Chondrocyte (in vitro differentiated cells): ENCODE measurements around the gene TGFBR1. TPM values are rescaled to one million over a fixed set of nuclear protein-coding genes. Genes with fewer than 3 reads are reported as not detected.

Experiments used
- DNase-seq: peaks from one replicate; pipeline ENCODE4 v3.0.0; 2021; ENCODE audit warnings: mixed read lengths, low spot score
- H3K27ac Mint-ChIP-seq: one replicate; pipeline ENCODE4 v1.8.0; 2021; ENCODE audit warnings: mild to moderate bottlenecking, moderate library complexity, mixed read lengths; ENCODE audit not compliant: unreplicated experiment
- H3K27me3 Mint-ChIP-seq: 2 replicates; pipeline ENCODE4 v1.8.0; 2021; ENCODE audit warnings: low read depth, mixed read lengths
- H3K36me3 Mint-ChIP-seq: 2 replicates; pipeline ENCODE4 v1.8.0; 2021; ENCODE audit warnings: low read depth, mixed read lengths
- H3K4me1 Mint-ChIP-seq: 2 replicates; pipeline ENCODE4 v1.8.0; 2021; ENCODE audit warnings: low read depth, mild to moderate bottlenecking, mixed read lengths
- H3K4me3 Mint-ChIP-seq: one replicate; pipeline ENCODE4 v1.8.0; 2021; ENCODE audit warnings: mild to moderate bottlenecking, moderate library complexity, mixed read lengths; ENCODE audit not compliant: unreplicated experiment
- H3K9me3 Mint-ChIP-seq: 2 replicates; pipeline ENCODE4 v1.8.0; 2021; ENCODE audit warnings: low read depth, mixed read lengths
- CTCF ChIP-seq: fragments of 200-600 bp; sonication (generic); IDR thresholded peaks from 2 replicates; pipeline ENCODE4 v1.5.0; 2021; ENCODE audit warnings: antibody characterized with exemption, mild to moderate bottlenecking, moderate library complexity
- total RNA-seq: library from RNA; stranded (reverse); gene quantifications from 3 replicates; pipeline ENCODE4 v1.2.1, GENCODE V29; 2021

TGFBR1 gene
- total RNA-seq, 1 donor from 2014 or later, result 109 TPM

- DNase-seq, result no peak
- H3K4me3 Mint-ChIP-seq, result no peak overlapping the region
- no peaks in the 10 kb centered on the region for H3K27me3 Mint-ChIP-seq
- H3K36me3 Mint-ChIP-seq, result peaks cover 48% of the 10 kb centered on the region
- H3K27ac Mint-ChIP-seq, result no peak overlapping the region
- H3K4me1 Mint-ChIP-seq, result peaks cover 17% of the 10 kb centered on the region
- H3K9me3 Mint-ChIP-seq, result no peaks in the 10 kb centered on the region
- TF ChIP-seq CTCF, result no peak
Measured at GRCh38 chr9:99147177-99147576, 42.3 kb downstream of the TGFBR1 start.

- H3K4me1 Mint-ChIP-seq, result peaks cover 12% of the 10 kb centered on the region
- no peak for TF ChIP-seq CTCF
- no peak overlapping the region for H3K27ac Mint-ChIP-seq
- no peaks in the 10 kb centered on the region for H3K27me3 Mint-ChIP-seq
- H3K36me3 Mint-ChIP-seq, result peaks cover 43% of the 10 kb centered on the region
- no peak overlapping the region for H3K4me3 Mint-ChIP-seq
- H3K9me3 Mint-ChIP-seq, result no peaks in the 10 kb centered on the region
- DNase-seq, result no peak
Measured at GRCh38 chr9:99150451-99151171, 45.7 kb downstream of the TGFBR1 start.

- H3K27ac Mint-ChIP-seq, result no peak overlapping the region
- no peaks in the 10 kb centered on the region for H3K9me3 Mint-ChIP-seq
- TF ChIP-seq CTCF, result no peak
- H3K4me3 Mint-ChIP-seq, result no peak overlapping the region
- H3K4me1 Mint-ChIP-seq, result peaks cover 9% of the 10 kb centered on the region
- peaks cover 21% of the 10 kb centered on the region for H3K36me3 Mint-ChIP-seq
- no peak for DNase-seq
- no peaks in the 10 kb centered on the region for H3K27me3 Mint-ChIP-seq
Measured at GRCh38 chr9:99154356-99154755, 49.4 kb downstream of the TGFBR1 start.

DNA sequence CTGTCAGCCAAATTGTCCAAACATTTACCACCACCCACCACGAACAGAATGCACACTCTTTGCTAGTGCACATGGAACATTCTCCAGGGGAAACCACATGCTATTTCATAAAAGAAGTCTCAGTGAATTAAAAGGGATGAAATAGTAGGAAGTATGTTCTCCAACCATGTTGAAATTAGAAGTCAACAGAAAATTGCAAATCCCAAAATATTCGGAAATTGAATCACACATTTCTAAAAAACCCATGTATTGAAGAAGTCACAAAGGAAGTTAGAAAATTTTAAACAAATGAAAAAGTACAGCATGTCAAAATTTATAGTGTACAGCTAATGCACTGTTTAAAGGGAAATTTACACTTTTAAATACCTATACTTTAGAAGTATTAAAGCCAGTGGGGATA, 50.8 kb downstream of the TGFBR1 start:
- H3K4me3 Mint-ChIP-seq, result no peak overlapping the region
- H3K4me1 Mint-ChIP-seq, result peaks cover 5% of the 10 kb centered on the region
- H3K27ac Mint-ChIP-seq, result no peak overlapping the region
- no peak for TF ChIP-seq CTCF
- H3K9me3 Mint-ChIP-seq, result no peaks in the 10 kb centered on the region
- peaks cover 1% of the 10 kb centered on the region for H3K27me3 Mint-ChIP-seq
- peaks cover 17% of the 10 kb centered on the region for H3K36me3 Mint-ChIP-seq
- no peak for DNase-seq

- DNase-seq, result no peak
- peaks cover 5% of the 10 kb centered on the region for H3K4me1 Mint-ChIP-seq
- H3K36me3 Mint-ChIP-seq, result peaks cover 4% of the 10 kb centered on the region
- no peak overlapping the region for H3K4me3 Mint-ChIP-seq
- no peak overlapping the region for H3K27ac Mint-ChIP-seq
- H3K27me3 Mint-ChIP-seq, result peaks cover 3% of the 10 kb centered on the region
- no peak for TF ChIP-seq CTCF
- no peaks in the 10 kb centered on the region for H3K9me3 Mint-ChIP-seq
Measured at GRCh38 chr9:99158629-99159028, 53.7 kb downstream of the TGFBR1 start.
